ENCODE measurements around the gene AUTS2. TPM values are rescaled to one million over a fixed set of nuclear protein-coding genes. Genes with fewer than 3 reads are reported as not detected.

Gene AUTS2
- total RNA-seq, 1 experiment from 2014 or later: 50.0 TPM

DNA sequence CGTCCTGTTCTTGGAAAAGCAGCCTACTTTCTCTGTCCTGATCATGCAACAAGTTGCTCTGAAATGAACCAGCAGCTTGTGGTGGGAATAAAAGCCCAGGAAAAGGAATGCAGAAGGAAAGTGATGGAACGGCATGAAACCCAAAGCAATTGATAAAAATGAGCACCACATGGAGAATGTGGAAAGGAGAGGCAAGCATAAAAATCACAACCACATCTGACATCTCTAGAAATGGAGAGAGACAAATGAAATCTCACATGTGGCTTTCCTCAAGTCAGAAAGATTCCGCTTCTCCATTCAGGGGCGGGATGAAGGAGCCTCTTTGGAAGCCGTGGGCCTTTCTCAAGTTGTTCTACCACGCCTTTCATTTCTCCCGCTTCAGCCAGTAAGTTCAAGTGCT is 902.0 kb downstream of the AUTS2 start:
- CTCF ChIA-PET: no interaction called here
- H3K4me1 Mint-ChIP-seq: no peaks in the 10 kb centered on the region
- POLR2A ChIA-PET: no interaction called here
- no peak for DNase-seq (ENCODE audit: low spot score)
- H3K36me3 Mint-ChIP-seq: no peaks in the 10 kb centered on the region
- no peak overlapping the region for H3K27ac Mint-ChIP-seq
- H3K27me3 Mint-ChIP-seq (ENCODE audit: low read depth): peaks cover 2% of the 10 kb centered on the region
- no peak overlapping the region for H3K4me3 Mint-ChIP-seq
- H3K9me3 Mint-ChIP-seq: no peaks in the 10 kb centered on the region
- ATAC-seq: no peak
- no peak for TF ChIP-seq NR1H2 (CRISPR knock-in tag; IDR thresholded peaks at IDR 0.05)
- TF ChIP-seq, protein P1, sequence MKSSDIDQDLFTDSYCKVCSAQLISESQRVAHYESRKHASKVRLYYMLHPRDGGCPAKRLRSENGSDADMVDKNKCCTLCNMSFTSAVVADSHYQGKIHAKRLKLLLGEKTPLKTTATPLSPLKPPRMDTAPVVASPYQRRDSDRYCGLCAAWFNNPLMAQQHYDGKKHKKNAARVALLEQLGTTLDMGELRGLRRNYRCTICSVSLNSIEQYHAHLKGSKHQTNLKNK (CRISPR knock-in tag; IDR thresholded peaks at IDR 0.05): no peak
- no peak for TF ChIP-seq ZNF263 (CRISPR knock-in tag; IDR thresholded peaks at IDR 0.05; ENCODE audit: low read depth)
- TF ChIP-seq, protein P2, sequence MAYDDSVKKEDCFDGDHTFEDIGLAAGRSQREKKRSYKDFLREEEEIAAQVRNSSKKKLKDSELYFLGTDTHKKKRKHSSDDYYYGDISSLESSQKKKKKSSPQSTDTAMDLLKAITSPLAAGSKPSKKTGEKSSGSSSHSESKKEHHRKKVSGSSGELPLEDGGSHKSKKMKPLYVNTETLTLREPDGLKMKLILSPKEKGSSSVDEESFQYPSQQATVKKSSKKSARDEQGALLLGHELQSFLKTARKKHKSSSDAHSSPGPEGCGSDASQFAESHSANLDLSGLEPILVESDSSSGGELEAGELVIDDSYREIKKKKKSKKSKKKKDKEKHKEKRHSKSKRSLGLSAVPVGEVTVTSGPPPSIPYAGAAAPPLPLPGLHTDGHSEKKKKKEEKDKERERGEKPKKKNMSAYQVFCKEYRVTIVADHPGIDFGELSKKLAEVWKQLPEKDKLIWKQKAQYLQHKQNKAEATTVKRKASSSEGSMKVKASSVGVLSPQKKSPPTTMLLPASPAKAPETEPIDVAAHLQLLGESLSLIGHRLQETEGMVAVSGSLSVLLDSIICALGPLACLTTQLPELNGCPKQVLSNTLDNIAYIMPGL (CRISPR knock-in tag; IDR thresholded peaks at IDR 0.05): no peak
- no peak for TF ChIP-seq MXD4 (CRISPR knock-in tag; IDR thresholded peaks at IDR 0.05; ENCODE audit: borderline replicate concordance)
- TF ChIP-seq TEAD4 (CRISPR knock-in tag; IDR thresholded peaks at IDR 0.05): no peak
- TF ChIP-seq, protein P3, sequence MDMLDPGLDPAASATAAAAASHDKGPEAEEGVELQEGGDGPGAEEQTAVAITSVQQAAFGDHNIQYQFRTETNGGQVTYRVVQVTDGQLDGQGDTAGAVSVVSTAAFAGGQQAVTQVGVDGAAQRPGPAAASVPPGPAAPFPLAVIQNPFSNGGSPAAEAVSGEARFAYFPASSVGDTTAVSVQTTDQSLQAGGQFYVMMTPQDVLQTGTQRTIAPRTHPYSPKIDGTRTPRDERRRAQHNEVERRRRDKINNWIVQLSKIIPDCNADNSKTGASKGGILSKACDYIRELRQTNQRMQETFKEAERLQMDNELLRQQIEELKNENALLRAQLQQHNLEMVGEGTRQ (CRISPR knock-in tag; IDR thresholded peaks at IDR 0.05): no peak
- TF ChIP-seq ZNF232 (CRISPR knock-in tag; IDR thresholded peaks at IDR 0.05): no peak
- TF ChIP-seq, protein P4, sequence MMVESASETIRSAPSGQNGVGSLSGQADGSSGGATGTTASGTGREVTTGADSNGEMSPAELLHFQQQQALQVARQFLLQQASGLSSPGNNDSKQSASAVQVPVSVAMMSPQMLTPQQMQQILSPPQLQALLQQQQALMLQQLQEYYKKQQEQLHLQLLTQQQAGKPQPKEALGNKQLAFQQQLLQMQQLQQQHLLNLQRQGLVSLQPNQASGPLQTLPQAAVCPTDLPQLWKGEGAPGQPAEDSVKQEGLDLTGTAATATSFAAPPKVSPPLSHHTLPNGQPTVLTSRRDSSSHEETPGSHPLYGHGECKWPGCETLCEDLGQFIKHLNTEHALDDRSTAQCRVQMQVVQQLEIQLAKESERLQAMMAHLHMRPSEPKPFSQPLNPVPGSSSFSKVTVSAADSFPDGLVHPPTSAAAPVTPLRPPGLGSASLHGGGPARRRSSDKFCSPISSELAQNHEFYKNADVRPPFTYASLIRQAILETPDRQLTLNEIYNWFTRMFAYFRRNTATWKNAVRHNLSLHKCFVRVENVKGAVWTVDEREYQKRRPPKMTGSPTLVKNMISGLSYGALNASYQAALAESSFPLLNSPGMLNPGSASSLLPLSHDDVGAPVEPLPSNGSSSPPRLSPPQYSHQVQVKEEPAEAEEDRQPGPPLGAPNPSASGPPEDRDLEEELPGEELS (CRISPR knock-in tag; IDR thresholded peaks at IDR 0.05): no peak
- TF ChIP-seq, protein P5, sequence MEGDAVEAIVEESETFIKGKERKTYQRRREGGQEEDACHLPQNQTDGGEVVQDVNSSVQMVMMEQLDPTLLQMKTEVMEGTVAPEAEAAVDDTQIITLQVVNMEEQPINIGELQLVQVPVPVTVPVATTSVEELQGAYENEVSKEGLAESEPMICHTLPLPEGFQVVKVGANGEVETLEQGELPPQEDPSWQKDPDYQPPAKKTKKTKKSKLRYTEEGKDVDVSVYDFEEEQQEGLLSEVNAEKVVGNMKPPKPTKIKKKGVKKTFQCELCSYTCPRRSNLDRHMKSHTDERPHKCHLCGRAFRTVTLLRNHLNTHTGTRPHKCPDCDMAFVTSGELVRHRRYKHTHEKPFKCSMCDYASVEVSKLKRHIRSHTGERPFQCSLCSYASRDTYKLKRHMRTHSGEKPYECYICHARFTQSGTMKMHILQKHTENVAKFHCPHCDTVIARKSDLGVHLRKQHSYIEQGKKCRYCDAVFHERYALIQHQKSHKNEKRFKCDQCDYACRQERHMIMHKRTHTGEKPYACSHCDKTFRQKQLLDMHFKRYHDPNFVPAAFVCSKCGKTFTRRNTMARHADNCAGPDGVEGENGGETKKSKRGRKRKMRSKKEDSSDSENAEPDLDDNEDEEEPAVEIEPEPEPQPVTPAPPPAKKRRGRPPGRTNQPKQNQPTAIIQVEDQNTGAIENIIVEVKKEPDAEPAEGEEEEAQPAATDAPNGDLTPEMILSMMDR (IDR thresholded peaks at IDR 0.05): no peak

DNA sequence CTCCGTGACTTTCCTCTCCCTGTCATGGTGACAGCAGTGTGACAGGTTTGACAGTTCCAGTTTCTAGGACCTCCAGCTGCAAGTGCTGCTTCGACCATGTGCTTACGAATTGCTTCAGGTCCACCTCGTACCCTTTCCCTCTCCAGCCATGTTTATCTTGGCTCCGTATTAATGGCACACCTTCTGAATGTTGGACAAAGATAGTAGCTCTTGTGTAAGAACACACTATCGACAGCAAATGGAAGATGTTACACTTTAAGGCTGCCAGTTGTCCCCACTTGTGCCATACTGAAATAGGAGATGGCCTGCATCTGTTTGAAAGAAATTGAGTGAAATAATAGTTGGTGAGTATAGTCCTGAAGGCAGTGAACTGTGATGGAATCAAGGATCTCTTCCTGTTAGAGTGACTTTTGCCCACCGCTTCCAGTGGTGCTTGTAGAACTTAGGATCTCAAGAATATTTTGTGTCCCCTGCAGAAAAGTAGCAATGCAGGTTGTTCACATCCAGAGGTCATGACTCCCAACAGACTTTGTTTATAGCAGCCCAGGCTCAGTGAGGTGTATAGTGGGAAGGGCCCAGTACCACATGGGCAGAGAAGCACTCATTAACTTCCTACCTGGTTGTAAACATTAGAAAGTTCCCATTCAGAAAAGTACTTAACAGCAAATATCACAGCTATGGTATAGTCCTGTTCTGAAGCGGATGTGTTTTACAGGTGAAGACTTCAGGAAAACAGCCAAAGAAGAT is 904.0 kb downstream of the AUTS2 start:
- H3K36me3 Mint-ChIP-seq: no peaks in the 10 kb centered on the region
- H3K27me3 Mint-ChIP-seq (ENCODE audit: low read depth): peaks cover 5% of the 10 kb centered on the region
- H3K4me3 Mint-ChIP-seq: no peak overlapping the region
- ChIA-PET CTCF (no interaction called here), POLR2A (no interaction called here)
- DNase-seq (ENCODE audit: low spot score) (no peak), ATAC-seq (no peak)
- no peaks in the 10 kb centered on the region for H3K9me3 Mint-ChIP-seq
- no peak overlapping the region for H3K27ac Mint-ChIP-seq
- 0 out of 2 replicates have a peak, but pooled peaks cover 3% of the 10 kb centered on the region for H3K4me1 Mint-ChIP-seq
- TF ChIP-seq KAT7 (CRISPR knock-in tag; IDR thresholded peaks at IDR 0.05; ENCODE audit: borderline replicate concordance): no peak
- TF ChIP-seq, protein P6, sequence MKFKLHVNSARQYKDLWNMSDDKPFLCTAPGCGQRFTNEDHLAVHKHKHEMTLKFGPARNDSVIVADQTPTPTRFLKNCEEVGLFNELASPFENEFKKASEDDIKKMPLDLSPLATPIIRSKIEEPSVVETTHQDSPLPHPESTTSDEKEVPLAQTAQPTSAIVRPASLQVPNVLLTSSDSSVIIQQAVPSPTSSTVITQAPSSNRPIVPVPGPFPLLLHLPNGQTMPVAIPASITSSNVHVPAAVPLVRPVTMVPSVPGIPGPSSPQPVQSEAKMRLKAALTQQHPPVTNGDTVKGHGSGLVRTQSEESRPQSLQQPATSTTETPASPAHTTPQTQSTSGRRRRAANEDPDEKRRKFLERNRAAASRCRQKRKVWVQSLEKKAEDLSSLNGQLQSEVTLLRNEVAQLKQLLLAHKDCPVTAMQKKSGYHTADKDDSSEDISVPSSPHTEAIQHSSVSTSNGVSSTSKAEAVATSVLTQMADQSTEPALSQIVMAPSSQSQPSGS (CRISPR knock-in tag; IDR thresholded peaks at IDR 0.05; ENCODE audit: borderline replicate concordance, low read depth): no peak
- TF ChIP-seq MXD4 (CRISPR knock-in tag; IDR thresholded peaks at IDR 0.05; ENCODE audit: borderline replicate concordance): no peak
- no peak for TF ChIP-seq NFYB (CRISPR knock-in tag; conservative IDR thresholded peaks at IDR 0.05; ENCODE audit: low read depth)
- no peak for TF ChIP-seq TP53 (CRISPR knock-in tag; IDR thresholded peaks at IDR 0.05)
- TF ChIP-seq NR1H2 (CRISPR knock-in tag; IDR thresholded peaks at IDR 0.05): no peak
- TF ChIP-seq, protein P4 (CRISPR knock-in tag; IDR thresholded peaks at IDR 0.05): no peak
- TF ChIP-seq, protein P3 (CRISPR knock-in tag; IDR thresholded peaks at IDR 0.05): no peak
- TF ChIP-seq, protein P7, sequence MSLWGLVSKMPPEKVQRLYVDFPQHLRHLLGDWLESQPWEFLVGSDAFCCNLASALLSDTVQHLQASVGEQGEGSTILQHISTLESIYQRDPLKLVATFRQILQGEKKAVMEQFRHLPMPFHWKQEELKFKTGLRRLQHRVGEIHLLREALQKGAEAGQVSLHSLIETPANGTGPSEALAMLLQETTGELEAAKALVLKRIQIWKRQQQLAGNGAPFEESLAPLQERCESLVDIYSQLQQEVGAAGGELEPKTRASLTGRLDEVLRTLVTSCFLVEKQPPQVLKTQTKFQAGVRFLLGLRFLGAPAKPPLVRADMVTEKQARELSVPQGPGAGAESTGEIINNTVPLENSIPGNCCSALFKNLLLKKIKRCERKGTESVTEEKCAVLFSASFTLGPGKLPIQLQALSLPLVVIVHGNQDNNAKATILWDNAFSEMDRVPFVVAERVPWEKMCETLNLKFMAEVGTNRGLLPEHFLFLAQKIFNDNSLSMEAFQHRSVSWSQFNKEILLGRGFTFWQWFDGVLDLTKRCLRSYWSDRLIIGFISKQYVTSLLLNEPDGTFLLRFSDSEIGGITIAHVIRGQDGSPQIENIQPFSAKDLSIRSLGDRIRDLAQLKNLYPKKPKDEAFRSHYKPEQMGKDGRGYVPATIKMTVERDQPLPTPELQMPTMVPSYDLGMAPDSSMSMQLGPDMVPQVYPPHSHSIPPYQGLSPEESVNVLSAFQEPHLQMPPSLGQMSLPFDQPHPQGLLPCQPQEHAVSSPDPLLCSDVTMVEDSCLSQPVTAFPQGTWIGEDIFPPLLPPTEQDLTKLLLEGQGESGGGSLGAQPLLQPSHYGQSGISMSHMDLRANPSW (CRISPR knock-in tag; conservative IDR thresholded peaks at IDR 0.05; ENCODE audit: low read depth): no peak
